Transverse colon (tissue), 4 donors: ENCODE measurements around the gene CACNB3.

Source experiments
- POLR2AphosphoS5 ChIP-seq, 3 donors: sonication (generic); formaldehyde crosslinking; IDR thresholded peaks; one replicate each; pipeline ENCODE4 v1.6.1; 2016; ENCODE audit warnings: antibody characterized with exemption in 3 of 3
- TF ChIP-seq, protein P1 (sequence below), 5 experiments: fragments of 200-600 bp in 3 of 5; fragments of 450-650 bp in 2 of 5; sonication (generic) in 3 of 5; IDR thresholded peaks; 1 replicate in 2 of 5; 2 replicates in 3 of 5; pipeline ENCODE4 v1.5.1; 2016 to 2017; ENCODE audit warnings: antibody characterized with exemption in 5 of 5, inconsistent platforms in 3 of 5, mild to moderate bottlenecking in 2 of 5, moderate library complexity in 1 of 5

DNA sequence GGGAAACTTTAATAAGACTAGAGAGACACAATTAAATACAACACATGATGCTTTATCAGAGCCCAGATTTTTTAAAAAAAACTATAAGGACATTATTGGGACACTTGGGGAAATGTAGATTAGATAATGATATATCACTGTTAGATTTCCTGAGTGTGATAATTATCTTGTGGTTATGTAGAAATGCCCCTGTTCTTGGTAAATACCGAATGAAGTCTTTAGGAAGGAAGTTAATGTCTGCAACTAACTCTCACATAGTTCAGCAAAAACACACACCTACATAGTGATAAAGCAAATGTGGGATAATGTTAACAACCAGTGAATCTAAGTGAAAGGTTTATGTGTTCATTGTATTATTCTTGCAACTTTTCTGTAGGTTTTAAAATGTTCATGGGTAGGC is 14.6 kb upstream of the CACNB3 start:
- TF ChIP-seq, protein P1, sequence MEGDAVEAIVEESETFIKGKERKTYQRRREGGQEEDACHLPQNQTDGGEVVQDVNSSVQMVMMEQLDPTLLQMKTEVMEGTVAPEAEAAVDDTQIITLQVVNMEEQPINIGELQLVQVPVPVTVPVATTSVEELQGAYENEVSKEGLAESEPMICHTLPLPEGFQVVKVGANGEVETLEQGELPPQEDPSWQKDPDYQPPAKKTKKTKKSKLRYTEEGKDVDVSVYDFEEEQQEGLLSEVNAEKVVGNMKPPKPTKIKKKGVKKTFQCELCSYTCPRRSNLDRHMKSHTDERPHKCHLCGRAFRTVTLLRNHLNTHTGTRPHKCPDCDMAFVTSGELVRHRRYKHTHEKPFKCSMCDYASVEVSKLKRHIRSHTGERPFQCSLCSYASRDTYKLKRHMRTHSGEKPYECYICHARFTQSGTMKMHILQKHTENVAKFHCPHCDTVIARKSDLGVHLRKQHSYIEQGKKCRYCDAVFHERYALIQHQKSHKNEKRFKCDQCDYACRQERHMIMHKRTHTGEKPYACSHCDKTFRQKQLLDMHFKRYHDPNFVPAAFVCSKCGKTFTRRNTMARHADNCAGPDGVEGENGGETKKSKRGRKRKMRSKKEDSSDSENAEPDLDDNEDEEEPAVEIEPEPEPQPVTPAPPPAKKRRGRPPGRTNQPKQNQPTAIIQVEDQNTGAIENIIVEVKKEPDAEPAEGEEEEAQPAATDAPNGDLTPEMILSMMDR (IDR thresholded peaks at IDR 0.05) = no peak
- no peak for TF ChIP-seq POLR2AphosphoS5 (IDR thresholded peaks at IDR 0.05)
